ENCODE results near the gene MAP3K4. TPM values are rescaled to one million over a fixed set of nuclear protein-coding genes. Genes with fewer than 3 reads are reported as not detected.
"Not testable (repeated sequence)": the region's sequence is repeated elsewhere in the genome, so short reads cannot be mapped to it uniquely, and the experiment has no call there.

Gene MAP3K4
- total RNA-seq, 1 donor = 31.5 TPM

GRCh38 chr6:160963651-160964050 lies 27.9 kb upstream of the MAP3K4 start:
- DNase-seq (ENCODE audit: low read depth) = no peak
- no peak overlapping the region for H3K4me3 ChIP-seq (ENCODE audit: low read depth, low read length)
- TF ChIP-seq, protein P1, sequence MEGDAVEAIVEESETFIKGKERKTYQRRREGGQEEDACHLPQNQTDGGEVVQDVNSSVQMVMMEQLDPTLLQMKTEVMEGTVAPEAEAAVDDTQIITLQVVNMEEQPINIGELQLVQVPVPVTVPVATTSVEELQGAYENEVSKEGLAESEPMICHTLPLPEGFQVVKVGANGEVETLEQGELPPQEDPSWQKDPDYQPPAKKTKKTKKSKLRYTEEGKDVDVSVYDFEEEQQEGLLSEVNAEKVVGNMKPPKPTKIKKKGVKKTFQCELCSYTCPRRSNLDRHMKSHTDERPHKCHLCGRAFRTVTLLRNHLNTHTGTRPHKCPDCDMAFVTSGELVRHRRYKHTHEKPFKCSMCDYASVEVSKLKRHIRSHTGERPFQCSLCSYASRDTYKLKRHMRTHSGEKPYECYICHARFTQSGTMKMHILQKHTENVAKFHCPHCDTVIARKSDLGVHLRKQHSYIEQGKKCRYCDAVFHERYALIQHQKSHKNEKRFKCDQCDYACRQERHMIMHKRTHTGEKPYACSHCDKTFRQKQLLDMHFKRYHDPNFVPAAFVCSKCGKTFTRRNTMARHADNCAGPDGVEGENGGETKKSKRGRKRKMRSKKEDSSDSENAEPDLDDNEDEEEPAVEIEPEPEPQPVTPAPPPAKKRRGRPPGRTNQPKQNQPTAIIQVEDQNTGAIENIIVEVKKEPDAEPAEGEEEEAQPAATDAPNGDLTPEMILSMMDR (IDR thresholded peaks at IDR 0.05; ENCODE audit: insufficient read depth, low read depth, low read length) = no peak

GRCh38 chr6:160965893-160966292 lies 25.7 kb upstream of the MAP3K4 start:
- TF ChIP-seq, protein P1 (IDR thresholded peaks at IDR 0.05; ENCODE audit: insufficient read depth, low read depth, low read length) = no peak
- DNase-seq (ENCODE audit: low read depth) = no peak
- no peak overlapping the region for H3K4me3 ChIP-seq (ENCODE audit: low read depth, low read length)

DNA sequence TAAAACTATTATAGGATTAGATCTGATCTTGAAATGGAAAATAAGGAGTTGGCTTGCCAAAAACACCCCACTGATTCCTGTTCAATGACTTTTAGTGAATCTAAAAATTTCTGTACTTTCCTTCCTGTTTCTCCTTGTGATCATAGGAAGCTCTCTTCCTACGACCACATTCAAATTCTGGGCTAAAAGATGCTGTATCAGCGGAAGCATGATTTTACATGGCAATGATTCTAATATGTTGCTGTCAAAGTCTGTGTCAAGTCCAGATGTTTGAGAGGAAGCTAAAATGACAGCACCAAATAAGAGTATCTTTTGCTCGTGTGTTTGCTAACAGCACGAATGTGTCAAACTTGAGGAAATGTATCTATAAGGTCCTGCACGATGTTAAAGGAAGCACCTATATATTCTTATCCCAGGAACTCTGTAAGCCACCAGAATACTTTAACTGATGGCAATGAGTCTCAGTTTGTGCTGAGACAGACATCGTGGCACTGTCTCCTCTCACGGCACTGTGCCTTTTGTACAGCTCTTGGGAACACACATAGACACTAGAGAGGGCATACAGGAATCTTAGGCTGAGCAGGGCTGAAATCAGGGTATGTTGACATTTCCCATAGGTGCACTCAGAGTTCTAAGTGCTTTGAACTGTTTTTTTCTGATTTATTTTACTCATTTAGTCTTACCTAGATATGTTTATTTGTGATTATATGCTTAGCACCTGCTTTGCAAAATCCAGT lies 24.9 kb upstream of the MAP3K4 start:
- TF ChIP-seq, protein P1 (IDR thresholded peaks at IDR 0.05; ENCODE audit: insufficient read depth, low read depth, low read length) = no peak
- DNase-seq (ENCODE audit: low read depth) = no peak
- H3K4me3 ChIP-seq (ENCODE audit: low read depth, low read length) = no peak overlapping the region

DNA sequence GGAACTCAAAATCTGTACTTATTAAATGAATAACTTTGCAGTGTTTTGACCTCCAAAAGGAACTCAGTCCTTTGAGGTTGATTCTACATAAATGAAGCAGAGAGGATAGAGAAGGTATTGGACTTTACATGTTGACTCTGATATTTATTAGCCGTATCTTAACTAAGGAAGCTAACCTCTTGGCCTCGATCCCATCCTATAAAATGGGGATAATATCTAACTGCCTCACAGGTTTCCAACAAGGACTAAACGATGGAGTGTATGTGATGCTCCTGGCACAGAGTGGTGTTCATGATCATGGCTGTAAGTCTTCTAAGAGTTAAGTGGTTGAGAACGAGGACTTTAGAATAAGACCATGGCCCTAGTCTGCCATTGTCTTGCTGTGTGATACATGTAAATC lies 24.2 kb upstream of the MAP3K4 start:
- H3K4me3 ChIP-seq (ENCODE audit: low read depth, low read length) = no peak overlapping the region
- no peak for DNase-seq (ENCODE audit: low read depth)
- TF ChIP-seq, protein P1 (IDR thresholded peaks at IDR 0.05; ENCODE audit: insufficient read depth, low read depth, low read length) = no peak

DNA sequence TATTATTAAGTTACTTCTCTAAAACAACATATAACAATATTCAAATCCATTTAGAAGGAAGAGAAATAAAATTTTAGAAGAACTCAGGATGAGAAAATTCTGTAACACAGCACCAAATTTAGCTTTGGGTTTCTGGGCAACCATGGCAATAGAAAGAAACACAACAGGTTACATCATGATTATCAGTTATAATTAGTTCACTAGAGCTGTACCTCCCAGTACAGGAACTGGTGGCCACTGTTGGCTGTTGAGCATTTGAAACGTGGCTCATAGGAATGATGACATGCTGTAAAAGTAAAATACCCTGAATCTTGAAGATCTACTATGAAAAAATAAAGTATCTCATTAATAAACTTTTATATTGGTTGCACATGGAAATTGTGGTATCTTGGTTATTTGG lies 23.7 kb upstream of the MAP3K4 start:
- H3K4me3 ChIP-seq (ENCODE audit: low read depth, low read length) = no peak overlapping the region
- DNase-seq (ENCODE audit: low read depth) = no peak
- TF ChIP-seq, protein P1 (IDR thresholded peaks at IDR 0.05; ENCODE audit: insufficient read depth, low read depth, low read length) = no peak

DNA sequence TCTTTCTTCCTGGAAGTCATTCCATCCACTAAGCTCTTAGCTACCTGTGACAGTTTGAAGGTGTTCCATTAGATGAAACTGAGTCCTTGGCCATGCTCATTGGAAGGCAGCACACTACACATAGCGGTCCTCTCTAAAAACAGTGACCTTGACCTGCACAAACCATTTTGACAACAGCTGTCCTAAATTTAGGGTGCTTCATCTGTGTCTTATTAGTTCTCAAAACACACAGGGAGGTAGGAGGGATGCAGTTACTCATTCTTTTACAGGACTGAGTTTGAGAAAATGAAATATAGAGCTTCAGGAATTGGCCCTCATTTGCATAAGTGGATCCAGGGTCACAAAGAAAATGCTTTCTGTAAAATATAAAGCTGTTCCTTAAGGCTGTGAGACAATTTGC lies 20.4 kb upstream of the MAP3K4 start:
- no peak for DNase-seq (ENCODE audit: low read depth)
- H3K4me3 ChIP-seq (ENCODE audit: low read depth, low read length) = no peak overlapping the region
- TF ChIP-seq, protein P1 (IDR thresholded peaks at IDR 0.05; ENCODE audit: insufficient read depth, low read depth, low read length) = no peak

- no peak overlapping the region for H3K4me3 ChIP-seq (ENCODE audit: low read depth, low read length)
- DNase-seq (ENCODE audit: low read depth) = peak; percentile 86
- TF ChIP-seq, protein P1 (IDR thresholded peaks at IDR 0.05; ENCODE audit: insufficient read depth, low read depth, low read length) = no peak
Measured at GRCh38 chr6:160972111-160972510, 19.5 kb upstream of the MAP3K4 start.

DNA sequence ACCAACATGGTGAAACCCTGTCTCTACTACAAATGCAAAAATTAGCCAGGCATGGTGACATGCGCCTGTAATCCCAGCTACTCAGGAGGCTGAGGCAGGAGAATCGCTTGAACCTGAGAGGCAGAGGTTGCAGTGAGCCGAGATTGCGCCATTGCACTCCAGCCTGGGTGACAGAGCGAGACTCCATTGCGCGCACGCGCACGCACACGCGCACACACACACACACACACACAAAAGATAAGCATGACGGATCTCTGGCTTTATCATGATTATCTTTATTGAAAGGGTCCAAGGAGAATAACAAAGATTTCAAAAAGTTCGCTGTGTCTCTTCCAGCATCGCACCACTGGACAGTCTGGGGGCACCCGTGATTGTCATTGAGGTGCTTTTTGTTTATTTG lies 19.0 kb upstream of the MAP3K4 start:
- H3K4me3 ChIP-seq (ENCODE audit: low read depth, low read length); DNase-seq (ENCODE audit: low read depth): not testable (repeated sequence)

Data from fibroblast of villous mesenchyme (primary cell).